Astrocyte of the spinal cord (primary cell): ENCODE data around the gene MAP2K3.

Experiments used
- DNase-seq: peaks from one replicate; pipeline ENCODE4 v3.0.0; 2011; ENCODE audit warnings: low read depth, low spot score
- H3K4me3 ChIP-seq: 2 replicates; pipeline ENCODE4 v1.5.1; 2011; ENCODE audit warnings: low read depth, mild to moderate bottlenecking, low read length, moderate library complexity
- in situ Hi-C: cut with HindIII; loops from 2 replicates; pipeline ENCODE4 v1.10.0; 2017; ENCODE audit warnings: low sequenced_read_pairs
- TF ChIP-seq, protein P1 (sequence below): IDR thresholded peaks from 2 replicates; pipeline ENCODE4 v1.5.1; 2012; ENCODE audit warnings: low read depth, mild to moderate bottlenecking, low read length, inconsistent platforms

MAP2K3 gene

DNA sequence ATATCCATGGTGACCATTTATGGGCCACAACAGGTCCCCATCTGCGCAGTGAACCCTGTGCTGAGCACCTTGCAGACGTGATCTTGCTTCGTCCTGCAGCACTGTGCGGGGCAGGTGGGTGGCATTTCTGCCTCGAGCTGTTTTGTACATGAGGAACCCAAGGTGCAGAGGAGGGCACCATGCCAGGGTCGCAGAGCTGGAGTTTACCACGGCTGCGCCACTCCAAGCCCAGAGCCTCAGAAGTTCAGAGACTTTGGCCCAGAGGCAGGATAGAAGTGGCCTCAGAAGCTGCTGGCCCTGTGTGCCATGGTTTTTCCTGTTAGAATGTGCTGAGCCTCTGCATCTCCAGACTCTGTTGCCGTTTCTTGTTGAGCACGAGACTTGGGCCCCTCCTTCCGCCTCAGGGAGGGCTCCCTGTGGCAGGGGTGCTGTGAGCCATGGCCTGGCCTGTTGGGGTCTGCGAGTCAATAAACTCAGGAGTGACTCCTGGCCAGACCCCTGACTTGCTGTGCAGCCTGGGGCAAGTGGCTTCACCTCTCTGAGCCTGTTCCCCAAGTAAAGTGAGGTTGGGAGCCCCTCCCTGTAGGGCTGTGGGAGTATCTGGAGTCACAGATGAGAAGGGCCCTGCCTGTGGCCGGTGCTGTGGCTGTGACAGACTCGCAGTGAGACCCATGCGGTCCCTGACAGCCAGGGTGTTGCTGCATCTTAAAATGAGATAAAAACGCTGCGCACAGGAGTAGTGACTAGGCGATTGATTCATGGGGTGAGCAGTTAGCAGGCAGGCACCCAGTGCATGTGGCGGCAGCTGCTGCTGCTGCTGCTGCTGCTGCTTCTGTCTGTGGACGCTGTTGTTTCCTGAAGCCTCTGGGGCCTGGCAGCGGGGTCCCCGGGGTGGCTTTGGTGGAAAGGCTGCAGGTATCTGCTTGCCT, 11.8 kb downstream of the MAP2K3 start:
- TF ChIP-seq, protein P1, sequence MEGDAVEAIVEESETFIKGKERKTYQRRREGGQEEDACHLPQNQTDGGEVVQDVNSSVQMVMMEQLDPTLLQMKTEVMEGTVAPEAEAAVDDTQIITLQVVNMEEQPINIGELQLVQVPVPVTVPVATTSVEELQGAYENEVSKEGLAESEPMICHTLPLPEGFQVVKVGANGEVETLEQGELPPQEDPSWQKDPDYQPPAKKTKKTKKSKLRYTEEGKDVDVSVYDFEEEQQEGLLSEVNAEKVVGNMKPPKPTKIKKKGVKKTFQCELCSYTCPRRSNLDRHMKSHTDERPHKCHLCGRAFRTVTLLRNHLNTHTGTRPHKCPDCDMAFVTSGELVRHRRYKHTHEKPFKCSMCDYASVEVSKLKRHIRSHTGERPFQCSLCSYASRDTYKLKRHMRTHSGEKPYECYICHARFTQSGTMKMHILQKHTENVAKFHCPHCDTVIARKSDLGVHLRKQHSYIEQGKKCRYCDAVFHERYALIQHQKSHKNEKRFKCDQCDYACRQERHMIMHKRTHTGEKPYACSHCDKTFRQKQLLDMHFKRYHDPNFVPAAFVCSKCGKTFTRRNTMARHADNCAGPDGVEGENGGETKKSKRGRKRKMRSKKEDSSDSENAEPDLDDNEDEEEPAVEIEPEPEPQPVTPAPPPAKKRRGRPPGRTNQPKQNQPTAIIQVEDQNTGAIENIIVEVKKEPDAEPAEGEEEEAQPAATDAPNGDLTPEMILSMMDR: no peak
- DNase-seq: no peak
- in situ Hi-C loops: no loop called here
- H3K4me3 ChIP-seq: no peak overlapping the region

DNA sequence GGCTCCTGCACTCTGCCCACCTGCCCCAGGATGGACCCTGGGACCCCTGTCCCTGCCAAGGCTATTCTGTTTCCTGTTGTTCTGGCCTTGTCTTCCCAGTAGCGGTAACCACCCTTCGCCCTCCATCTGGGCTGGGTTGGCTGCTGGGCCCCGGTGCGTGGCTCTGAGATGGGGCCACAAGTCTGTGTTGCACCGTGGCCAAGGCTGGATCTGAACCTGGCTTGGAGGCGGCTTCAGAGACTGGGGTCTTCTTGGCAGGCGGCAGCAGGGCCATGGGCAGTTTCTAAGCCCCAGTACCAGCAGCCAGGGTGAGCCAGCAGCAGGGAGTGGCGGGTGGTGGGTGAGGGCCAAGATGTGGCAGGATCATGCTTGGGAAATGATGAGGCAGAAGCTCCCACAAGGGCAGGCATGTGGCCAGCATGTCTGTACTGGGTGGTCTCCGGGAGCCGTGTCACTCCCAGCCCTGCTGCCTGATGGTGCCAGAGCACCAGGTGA, 12.6 kb downstream of the MAP2K3 start:
- TF ChIP-seq, protein P1: no peak
- H3K4me3 ChIP-seq: no peak overlapping the region
- in situ Hi-C loops: no loop called here
- DNase-seq: no peak

DNA sequence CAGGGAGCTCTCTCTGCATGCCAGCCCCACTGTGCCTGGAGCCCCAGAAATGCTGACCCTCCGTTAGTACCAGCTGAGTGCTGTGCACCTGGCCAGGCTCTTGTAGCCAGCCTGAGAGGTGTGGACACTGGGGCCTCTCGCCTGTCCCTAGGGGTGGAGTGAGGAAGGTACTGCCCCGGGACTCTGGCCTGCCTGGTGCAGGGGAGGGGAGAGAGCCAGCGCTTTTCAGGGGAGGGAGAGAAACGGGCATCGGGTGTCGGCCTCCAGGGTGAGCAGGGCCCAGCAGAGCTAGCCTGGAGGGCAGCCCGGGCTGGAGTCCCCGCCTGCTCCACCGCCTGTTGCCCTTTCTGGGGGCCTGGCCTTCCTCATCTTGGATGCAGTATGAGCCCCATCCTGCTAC, 13.1 kb downstream of the MAP2K3 start:
- DNase-seq: no peak
- TF ChIP-seq, protein P1: no peak
- in situ Hi-C loops: no loop called here
- no peak overlapping the region for H3K4me3 ChIP-seq

DNA sequence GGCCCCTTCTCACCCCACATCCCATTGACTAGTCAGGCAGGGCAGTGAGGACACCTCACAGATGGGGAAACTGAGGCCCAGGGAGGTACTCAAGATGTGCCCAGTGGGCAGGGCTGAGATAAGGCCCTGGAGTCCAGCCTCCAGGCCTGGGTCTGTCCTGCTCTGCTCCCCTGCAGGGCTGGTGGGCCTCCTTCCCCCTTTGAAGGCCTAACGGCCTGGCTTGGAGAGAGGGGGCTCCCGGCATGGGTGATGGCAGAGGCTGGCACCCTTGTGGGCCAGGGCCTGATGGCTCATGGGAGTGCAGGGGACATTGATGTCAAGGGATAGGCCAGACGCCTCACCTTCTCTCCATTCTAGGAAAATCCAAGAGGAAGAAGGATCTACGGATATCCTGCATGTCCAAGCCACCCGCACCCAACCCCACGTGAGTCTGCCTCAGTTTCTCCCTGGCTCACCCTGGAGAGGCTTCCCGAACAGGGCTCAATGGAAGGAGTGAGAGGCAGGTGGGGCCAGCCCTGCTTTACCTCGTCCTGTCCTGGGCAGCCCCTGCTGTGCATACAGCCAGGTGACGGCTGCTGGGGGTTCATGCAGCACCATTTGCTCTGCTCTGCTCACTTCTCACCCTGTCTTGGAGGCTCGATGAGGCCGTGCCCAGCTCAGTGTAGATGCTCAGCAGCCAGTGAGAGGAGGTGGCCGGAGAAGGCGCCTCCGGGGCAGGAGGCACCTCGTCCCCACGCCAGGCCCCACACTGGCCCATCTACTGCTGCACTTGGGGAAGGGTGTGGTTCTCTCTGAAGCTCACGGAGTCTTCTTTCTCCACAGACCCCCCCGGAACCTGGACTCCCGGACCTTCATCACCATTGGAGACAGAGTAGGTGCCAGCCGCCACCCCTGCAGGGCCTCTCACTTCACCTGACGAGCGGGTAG, 13.8 kb downstream of the MAP2K3 start:
- no peak for DNase-seq
- in situ Hi-C loops: no loop called here
- no peak overlapping the region for H3K4me3 ChIP-seq
- TF ChIP-seq, protein P1: no peak

DNA sequence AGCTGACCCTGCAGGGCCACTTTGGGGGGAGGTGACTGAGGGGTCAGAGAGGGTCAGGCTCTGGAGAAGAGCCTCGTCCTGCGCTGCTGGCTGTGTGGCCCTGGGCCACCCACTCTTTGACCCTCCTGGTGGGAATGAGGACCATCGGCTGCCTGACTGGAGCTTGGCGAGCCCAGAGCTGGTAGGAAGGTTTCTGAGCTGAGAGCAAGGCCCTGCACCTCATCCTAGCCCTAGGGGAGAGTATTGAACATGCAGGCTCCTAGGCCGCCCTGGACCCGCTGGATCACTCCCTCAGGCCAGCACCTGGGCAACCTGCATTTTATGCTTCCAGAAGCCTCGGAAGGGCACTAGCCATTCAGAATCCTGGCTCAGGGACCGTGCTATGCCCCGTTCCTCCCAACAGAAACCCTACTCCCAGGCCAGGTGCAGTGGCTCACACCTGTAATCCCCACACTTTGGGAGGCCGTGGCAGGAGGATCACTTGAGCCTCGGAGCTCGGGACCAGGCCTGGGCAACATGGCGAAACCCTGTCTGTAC, 14.5 kb downstream of the MAP2K3 start:
- no peak for DNase-seq
- H3K4me3 ChIP-seq: no peak overlapping the region
- in situ Hi-C loops: no loop called here
- TF ChIP-seq, protein P1: no peak

DNA sequence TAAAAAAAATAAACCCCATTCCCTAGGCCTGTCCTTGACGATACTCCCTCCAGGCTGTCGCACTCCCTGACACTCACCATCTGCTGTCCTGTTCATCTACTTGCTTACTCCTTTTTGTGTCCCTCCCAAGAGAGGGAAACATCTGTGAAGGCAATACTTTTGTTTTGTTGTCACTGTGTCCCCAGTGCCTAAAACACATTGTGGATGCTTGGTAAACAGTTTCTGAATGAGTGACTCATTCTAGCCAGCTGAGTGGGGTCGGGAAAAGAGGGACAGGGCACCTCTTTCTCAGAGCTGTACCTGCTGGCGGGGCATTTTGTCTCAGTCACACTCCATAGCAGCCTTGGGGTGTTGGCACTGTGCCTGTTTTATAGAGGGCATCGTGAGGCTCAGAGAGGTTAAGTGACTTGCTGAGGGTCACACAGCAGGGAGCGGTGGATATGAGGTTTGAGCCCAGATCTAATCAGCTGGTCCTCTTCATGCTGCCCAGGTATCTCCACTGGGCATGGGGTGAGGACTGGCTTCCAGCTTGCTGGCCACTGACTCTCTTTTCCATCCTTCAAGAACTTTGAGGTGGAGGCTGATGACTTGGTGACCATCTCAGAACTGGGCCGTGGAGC, 15.6 kb downstream of the MAP2K3 start:
- DNase-seq: no peak
- in situ Hi-C loops: no loop called here
- TF ChIP-seq, protein P1: no peak
- H3K4me3 ChIP-seq: no peak overlapping the region
